ENCODE data around the gene TNRC6A.

GRCh38 chr16:24736758-24737157 lies 7.3 kb downstream of the TNRC6A start:
- TF ChIP-seq, protein P1, sequence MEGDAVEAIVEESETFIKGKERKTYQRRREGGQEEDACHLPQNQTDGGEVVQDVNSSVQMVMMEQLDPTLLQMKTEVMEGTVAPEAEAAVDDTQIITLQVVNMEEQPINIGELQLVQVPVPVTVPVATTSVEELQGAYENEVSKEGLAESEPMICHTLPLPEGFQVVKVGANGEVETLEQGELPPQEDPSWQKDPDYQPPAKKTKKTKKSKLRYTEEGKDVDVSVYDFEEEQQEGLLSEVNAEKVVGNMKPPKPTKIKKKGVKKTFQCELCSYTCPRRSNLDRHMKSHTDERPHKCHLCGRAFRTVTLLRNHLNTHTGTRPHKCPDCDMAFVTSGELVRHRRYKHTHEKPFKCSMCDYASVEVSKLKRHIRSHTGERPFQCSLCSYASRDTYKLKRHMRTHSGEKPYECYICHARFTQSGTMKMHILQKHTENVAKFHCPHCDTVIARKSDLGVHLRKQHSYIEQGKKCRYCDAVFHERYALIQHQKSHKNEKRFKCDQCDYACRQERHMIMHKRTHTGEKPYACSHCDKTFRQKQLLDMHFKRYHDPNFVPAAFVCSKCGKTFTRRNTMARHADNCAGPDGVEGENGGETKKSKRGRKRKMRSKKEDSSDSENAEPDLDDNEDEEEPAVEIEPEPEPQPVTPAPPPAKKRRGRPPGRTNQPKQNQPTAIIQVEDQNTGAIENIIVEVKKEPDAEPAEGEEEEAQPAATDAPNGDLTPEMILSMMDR (IDR thresholded peaks at IDR 0.05; ENCODE audit: low read depth, low read length, missing input control), result no peak
- TF ChIP-seq GABPA (IDR thresholded peaks at IDR 0.05 in 1 of 2, conservative IDR thresholded peaks at IDR 0.05 in 1 of 2), result no peak
- TF ChIP-seq RAD21 (IDR thresholded peaks at IDR 0.05), result no peak
- TF ChIP-seq, protein P2, sequence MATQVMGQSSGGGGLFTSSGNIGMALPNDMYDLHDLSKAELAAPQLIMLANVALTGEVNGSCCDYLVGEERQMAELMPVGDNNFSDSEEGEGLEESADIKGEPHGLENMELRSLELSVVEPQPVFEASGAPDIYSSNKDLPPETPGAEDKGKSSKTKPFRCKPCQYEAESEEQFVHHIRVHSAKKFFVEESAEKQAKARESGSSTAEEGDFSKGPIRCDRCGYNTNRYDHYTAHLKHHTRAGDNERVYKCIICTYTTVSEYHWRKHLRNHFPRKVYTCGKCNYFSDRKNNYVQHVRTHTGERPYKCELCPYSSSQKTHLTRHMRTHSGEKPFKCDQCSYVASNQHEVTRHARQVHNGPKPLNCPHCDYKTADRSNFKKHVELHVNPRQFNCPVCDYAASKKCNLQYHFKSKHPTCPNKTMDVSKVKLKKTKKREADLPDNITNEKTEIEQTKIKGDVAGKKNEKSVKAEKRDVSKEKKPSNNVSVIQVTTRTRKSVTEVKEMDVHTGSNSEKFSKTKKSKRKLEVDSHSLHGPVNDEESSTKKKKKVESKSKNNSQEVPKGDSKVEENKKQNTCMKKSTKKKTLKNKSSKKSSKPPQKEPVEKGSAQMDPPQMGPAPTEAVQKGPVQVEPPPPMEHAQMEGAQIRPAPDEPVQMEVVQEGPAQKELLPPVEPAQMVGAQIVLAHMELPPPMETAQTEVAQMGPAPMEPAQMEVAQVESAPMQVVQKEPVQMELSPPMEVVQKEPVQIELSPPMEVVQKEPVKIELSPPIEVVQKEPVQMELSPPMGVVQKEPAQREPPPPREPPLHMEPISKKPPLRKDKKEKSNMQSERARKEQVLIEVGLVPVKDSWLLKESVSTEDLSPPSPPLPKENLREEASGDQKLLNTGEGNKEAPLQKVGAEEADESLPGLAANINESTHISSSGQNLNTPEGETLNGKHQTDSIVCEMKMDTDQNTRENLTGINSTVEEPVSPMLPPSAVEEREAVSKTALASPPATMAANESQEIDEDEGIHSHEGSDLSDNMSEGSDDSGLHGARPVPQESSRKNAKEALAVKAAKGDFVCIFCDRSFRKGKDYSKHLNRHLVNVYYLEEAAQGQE (IDR thresholded peaks at IDR 0.05), result no peak
- TF ChIP-seq, protein P3, sequence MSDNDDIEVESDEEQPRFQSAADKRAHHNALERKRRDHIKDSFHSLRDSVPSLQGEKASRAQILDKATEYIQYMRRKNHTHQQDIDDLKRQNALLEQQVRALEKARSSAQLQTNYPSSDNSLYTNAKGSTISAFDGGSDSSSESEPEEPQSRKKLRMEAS (IDR thresholded peaks at IDR 0.05), result no peak
- no peak for TF ChIP-seq JUND (IDR thresholded peaks at IDR 0.05)
- TF ChIP-seq SP1 (IDR thresholded peaks at IDR 0.05), result no peak
- no peak for TF ChIP-seq TAF1 (conservative IDR thresholded peaks at IDR 0.05)
- TF ChIP-seq ZBTB33 (IDR thresholded peaks at IDR 0.05), result no peak

All from liver (tissue), 3 donors.